Amygdala (tissue), 56 donors: Measurements from ENCODE around the gene PSMB7.

Source experiments
- DNase-seq, 56 donors: peaks; one replicate each; lab custom pipeline; 2025; lab: John Stamatoyannopoulos, UW

PSMB7 gene

DNA sequence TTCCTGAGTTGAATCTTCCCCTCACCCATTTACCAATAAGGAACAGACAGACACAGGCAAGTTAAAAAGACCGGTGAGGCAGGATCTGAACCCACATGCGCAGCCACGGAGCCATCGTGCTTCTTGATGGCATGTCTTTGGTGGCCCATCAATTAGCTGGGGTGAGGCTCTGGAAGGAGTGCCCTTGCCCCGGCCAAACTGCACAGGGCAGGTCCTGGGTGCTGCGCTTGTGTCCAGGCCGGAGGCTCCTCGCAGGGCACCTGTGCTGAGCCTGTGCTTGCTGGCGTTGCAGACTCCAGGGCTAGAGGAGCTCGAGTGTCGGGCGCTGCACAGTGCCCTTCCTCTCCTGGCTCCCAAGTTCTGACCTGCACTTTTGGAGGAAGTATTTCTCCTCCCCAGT, 66.4 kb downstream of the PSMB7 start:
- no peak for DNase-seq

DNA sequence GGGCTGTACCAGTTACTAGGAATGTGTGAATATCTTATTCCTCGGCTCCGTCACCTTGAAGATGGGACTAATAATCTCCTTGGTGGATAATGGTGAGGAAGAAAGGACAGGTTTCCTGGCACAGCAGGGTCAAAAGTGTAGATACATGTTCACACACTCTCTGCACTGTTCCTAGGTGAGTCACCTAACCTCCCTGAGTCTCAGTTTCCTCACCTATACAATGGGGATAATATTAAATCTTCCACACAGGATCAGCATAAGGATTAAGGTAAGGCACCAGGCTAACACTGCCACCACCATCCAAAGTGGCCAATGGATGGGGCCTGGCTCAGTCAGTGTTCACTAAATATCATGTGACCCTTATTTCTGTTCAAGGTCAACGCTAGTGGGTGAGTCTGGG, 66.9 kb downstream of the PSMB7 start:
- no peak for DNase-seq

DNA sequence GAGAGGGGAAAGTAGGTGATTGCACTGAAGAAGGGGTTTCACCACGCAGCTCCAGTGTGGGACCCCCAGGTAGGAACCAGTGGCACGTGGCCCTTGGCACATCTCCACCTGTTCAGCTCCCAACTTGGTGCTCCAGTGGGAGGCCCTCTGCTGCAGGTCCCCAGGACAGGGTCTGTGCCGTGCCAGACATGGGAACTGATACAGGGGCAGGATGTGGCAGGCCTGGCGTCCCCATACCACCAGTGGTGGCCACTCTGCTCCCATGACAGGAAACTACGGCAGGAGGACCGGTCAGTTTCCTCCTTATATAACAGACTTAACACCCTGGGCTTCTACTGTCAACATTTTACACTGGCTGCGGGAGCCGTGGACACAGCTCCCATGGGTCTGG, 67.3 kb downstream of the PSMB7 start:
- no peak for DNase-seq

DNA sequence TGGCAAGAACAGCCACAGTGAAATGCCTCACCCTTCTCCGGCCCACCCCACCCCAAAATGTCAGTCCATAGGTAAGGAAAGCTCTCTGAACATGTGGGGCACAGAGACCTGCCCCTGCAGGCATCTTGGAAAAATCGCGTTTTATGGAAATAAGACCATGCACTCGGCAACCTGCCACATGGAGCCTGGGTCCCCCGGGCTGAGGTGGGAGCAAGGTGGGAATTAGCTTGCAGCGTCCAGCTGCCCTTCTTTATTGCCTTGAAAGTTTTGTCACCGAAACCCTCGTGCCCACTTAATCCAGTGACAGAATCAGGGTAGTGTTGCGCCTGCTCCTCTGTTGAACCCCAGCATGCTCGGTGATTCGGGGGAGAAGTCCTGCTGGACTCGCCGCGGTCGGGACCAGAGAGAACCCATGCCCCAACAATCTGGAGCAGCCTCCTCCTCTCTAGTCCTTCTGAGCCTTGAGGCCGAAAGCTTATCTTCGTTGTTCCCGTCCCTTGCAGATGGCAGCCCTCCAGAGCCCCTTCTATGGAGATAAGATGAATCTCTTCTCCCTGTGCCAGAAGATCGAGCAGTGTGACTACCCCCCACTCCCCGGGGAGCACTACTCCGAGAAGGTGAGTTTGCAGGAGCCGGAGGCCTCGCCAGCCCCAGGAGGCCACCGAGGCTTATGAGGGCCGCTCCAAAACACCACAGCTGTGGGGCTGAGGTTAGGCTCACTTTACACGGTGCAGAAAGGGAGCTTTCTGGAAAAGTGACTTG, 67.9 kb downstream of the PSMB7 start:
- no peak for DNase-seq

DNA sequence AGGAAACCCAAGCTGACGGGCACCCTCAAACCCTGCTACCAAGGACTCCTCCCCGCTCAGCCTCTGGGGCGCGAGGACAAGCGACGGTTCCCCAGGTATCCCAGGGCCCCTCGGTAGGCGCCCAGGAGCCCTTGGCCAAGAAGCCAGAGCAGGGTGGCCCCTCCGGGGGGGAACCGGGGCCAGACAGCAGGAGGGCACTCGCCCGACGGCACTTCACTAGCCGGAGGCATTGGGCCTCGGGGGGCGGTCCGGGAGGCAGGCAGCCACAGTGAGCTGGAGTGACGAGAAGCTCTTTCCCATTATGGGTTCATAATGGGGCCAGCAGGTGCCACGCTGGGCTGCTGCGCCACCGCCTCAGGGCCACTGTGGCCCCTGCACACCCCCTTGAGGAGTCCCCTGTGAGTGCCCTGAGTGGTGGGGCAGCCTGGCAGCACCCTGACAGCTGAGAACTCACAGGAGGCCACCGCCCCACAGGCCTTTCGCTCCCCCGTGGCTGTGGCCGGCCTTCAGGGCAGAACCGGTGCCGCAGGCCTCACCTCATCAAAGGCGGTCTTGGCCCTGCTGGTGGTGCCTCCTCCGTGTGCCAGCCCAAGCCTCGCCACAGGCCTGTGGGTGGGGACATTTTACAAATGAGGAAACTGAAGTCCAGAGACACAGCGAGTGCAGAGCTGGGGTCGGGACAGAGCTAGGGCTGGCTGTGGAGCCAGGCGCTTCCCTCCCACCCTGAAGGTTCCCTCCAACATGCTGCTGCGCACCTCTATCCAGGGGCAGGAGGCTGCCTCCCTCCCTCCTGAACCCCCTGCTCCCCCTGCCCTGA, 68.7 kb downstream of the PSMB7 start:
- DNase-seq: no peak

DNA sequence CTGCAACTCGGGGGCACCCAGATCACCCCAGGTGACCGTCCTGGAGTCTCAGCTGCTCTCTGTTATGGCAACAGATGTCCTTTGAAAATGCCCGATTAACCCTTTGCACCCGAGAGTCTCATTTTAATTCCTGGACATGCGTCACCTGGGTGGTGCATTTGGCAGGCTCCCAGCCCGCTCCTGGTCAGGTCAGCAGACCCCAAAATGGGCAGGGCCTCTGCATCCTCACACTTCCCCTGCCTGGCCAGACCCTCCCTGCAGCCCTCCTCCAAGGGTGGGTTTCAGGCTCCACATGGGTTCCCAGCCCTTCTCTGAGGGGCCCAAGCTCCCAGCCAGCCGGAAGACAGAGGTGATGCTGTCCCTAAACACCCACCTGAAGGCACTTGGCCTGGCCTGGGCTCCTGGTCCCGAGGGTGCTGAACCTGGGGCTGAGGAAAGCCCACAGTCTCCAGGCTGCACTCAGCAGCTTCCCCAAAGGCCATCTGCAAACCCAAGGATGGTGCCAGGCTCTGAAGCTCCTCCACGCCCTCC, 69.4 kb downstream of the PSMB7 start:
- no peak for DNase-seq

DNA sequence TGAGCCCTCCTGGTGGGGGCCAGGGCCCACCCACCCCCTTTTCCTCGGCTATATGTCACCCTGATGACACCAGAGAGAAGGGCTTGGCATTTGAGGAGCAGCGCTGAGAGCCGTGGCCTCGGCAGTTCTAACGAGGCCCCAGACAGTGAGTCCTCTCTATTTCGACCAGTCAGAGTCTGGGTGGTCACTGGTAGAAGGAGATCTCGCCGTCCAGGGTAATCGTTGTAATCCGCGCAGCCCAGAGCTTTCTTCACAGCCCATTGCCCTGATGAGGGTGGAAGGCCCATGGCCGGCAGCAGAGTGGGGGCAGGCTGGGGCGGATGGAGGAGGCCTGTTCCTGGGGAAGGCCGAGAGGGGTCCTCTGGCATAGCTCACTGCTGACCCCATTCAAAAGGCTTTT, 70.2 kb downstream of the PSMB7 start:
- no peak for DNase-seq

DNA sequence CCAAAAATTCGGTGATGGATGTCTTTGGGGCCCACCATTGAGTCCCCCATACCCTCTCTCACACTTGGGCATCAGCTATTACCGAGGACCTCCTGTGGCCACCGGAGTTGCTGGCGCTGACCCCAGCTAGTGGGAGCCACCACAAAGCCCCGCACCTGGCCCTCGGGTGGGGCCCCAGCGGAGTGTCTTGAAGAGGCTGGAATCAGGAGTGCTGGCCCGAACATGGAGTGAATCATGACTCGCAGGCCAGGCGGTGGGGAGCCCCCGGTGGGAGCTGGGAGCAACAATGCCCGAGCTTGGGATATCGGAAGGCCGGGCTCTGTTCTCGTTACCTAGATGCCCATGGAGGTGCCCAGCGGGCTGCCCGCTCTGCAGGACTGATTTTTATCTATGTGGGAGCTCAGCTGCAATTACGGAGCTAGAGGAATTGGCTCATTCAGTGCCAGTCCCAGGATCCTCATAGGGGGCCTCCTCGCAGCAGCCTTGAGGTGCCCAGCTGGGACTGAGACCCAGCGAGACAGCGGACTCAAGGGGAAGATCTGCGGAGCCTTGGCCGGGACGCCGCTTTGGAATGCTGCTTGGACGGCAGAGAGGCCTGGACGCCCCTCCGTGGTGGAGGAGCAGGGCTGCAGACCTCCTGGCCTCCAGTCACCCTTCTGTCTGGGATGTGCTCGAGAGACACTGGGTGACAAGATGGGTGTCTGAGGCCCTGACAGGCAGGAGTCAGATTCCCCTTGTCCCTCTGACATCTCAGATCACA, 70.8 kb downstream of the PSMB7 start:
- DNase-seq: no peak

DNA sequence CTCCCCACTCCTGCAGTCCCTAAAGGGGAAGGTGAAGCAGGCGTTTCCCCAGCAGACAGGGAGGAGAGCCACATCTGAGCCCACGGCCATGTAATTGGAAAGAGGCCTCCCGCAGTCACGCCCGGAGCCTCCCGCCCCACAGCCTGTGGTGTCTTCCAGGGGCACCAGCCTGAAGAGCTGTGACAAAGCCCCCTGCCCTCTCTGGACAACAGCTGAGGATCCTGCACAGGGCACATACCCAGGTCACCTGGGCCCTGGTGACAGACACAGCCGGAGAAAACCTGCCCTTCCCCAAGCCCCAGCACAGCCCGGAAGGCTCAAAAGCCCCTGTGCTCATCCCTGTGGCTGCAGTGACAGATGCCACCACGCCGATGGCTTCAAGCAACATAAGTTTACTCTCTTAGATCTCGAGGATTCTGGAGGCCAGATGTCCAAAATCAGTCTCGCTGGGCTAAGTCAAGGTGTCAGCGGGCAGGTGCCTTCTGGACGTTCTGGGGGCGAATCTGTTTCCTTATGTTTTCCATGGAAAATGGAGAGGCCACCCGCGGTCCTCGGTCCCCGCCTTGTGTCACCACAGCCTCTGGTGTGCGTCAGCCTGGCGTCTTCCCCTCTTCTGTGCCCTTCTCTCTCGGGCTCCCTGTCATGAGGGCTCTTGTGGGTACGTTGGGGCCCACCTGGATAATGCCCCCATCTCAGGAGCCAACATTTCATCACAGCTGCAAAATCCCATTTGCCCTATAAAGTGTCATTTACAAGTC, 71.5 kb downstream of the PSMB7 start:
- no peak for DNase-seq

DNA sequence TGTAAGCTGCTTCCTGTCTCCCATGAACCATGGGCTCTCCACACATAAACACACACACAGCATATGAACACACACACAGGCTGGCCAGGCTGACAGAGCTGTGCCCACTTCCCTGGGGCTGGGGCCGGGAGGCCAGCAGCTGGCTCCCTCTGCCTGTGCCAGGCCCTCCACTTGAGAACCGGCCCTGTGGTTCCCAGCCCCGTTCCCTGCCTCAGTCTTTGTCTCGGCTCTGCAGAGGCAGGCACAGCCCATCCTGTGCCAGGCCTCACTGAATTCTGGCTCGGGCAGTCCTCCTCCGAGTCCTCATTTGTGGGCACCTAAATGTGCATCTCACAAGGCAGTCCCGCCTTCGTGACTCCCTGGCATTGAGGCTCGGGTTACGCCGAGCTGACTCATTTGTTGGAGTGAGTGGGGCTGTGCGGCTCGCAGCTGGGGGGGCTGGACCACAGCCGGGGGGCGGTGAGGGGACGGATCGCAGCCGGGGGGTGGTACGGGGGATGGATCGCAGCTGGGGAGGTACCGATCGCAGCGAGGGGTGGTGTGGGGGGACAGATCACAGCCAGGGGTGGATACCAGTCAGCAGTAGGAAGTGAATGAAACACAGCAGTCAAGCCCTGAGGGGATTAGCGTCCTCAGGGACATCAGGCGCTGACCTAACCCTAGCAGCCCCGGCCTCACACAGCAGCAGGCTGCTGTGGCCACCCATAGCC, 72.3 kb downstream of the PSMB7 start:
- peak in 46 of 56 donors; percentile 14 to 82 (median 60) for DNase-seq

DNA sequence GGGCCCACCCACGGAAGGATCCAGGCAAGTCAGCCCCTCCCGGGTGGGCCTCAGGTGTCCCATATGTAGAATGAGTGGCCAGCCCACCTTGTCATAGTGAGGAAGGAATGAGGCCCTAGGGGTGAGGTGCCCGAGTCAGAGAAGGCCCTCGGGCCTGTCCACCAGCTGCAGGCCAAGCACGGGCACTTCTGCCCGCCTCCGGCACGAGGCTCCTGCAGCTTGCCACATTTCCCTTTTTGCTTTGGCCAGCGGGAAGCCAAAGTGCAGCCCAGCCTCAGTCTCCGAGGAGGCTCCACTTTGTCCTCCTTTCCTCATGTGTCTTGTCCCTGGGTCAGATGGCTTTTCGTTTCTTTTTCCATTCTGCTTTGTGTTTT, 72.9 kb downstream of the PSMB7 start:
- DNase-seq: no peak

DNA sequence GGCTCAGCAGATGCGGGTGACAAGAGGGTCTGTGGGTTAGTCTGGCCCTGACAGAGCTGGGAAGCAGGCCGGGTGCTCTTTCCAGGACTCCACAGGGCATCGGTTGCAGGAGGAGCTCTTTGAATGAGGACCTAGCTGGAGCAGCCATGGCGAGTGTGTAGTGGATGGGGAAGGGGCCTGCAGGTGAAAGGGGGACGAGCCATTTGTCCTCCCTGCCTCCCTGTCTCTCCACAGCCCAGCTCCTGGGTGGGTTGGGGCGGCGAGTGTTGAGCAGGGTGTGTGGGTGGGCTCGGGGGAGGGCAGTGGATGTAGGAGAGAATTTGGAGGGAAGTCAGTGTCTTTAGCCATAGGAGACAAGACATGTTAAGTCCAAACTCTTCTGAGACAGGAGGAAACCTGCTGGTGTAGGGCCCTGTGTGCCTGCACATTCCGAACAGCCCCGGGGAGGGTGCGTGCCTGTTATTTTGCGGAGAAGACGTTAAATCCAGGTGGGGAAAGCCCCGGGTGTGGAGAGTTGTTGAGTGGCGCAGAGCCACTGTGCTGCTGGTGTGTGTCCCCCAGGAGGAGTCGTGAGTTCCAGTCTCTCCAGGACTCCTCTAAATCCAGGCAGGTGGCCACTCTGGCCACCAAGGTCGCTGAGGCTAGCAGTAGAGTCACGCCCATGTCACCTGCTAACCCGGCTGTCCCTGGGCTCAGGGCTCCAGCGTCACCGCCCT, 73.6 kb downstream of the PSMB7 start:
- no peak for DNase-seq

DNA sequence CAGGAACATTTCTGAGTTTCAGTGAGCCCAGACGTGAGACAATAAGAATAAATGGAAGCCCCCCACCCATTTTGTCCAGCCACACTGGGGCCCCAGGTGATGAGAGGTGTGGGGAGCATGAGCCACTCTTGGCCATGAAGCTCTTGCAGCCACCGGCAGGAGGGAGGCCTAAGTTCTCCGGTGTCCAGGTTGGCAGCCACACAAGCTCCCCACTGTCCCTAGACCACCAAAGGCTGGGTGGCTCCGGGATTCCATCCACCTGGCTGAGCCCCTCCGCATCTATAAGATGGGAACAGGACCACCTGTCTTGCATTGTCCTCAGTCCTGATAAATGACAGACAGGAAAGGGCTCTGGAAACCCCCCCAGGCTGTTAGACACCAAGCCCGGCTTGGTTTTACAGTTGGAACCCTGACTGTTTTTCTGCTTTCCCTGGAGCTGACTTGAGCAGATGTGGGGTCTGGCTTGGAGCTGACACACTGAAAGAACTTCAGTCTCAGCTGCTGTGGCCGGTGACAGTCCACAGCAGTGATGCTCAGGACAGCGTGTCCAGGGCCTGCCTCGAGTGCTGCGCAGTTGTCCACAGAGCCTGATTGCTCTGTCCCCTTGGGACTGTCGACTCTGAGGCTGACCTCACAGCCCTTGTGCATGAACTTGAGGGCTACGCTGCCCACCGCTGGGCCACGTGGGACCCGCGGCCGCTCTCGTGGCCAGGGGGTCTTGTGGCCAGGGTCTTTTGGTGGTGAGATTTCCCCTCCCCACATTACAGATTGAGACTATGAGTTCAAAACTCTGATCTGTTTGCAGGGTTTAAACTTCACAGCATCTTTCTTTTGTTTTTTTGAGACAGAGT, 74.8 kb downstream of the PSMB7 start:
- DNase-seq: no peak

DNA sequence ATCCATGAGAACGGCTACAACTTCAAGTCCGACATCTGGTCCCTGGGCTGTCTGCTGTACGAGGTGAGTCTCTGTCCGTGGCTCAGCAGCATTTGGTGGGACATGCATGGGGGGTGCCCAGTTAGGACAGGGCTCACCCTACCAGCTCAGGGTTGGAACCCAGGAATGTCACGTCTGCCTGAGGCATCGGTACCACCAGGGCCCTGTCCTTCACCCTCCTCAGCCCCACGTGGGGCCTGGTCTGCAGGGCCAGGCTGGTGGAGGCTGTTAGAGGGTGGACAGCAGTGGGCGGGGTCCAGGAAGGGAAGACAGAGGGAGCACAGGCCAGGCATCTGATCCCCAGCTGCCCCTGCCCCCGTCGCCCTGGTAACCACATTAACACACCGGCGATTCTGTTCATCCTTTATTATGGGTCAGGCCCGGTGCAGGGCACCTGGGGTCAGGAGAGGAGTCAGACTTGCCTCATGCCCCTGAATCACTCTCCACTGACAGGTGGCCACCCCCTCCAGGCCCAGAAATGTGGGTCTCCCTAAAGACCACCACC, 75.6 kb downstream of the PSMB7 start:
- DNase-seq: no peak

DNA sequence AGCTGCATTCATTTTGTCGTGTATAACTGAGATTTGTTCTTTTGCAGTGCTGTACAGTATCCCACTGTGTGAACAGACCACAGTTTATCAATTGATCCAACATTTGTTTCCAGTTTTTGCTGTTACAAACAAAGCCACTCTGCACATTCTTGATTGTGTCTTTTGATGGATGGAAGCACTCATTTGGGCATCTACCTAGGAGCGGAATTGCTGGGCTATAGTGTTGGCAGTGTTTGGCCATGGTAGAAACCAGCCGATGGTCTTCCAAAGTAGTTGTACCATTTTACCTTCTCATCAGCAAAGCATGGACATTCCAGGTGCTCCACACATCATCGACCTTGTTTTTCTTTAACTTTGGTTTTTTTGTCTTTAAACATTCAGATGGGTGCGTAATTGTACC, 77.7 kb downstream of the PSMB7 start:
- DNase-seq: no peak

DNA sequence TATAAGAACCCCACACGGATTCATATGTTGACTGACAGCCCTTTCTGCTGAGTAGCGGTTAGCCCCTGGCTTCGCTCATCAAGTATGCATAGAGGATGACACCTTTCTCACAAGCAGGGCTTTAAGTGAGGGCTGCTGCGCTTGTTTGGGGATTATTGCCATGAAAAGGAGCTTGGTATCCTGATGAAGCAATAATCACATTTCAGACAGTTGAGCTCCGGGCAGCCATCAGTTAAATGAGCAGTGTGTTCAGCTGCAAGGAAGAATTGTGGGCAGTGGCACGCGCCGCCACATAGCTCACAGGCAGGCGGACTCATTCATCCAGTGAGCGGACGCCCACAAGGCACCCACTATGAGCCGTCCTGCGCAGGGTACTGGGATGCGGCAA, 79.9 kb downstream of the PSMB7 start:
- DNase-seq: no peak

DNA sequence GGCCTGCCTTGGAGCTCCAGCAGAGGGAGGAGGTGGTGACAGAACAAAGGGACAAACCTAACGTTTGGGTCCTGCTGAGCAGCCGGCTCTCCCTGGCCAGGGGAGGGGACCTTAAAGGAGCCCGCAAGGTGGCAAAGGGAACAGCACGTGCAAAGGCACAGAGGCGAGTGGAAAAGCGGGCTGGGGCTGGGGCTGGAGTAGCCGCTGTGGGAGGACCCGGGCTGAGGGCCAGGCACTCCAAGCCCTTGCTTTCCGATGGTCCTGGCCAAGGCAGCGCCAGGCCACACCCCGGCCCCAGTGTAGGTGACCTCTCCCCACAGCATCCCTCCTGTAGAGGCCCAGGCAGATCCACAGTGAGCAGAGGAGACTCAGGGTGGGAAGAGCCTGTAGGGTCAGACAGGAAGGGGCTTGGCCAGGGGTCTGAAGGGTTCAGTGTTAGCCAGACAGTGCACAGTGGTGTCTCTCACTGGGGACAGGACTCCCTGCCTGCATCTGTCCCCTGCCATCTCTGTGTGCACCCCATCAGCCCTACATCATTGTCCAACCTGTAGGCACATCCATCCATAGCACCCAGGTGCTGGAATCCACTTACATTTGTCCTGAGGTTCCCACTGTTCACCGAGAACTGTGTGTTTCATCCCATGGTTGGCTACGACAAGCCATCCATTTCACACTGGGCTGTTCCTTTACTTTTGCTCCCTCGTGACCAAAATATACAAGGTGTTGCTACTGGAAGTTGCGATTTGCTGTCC, 80.5 kb downstream of the PSMB7 start:
- DNase-seq: no peak
